HCT116 (cell line): ENCODE measurements around the gene GATA3.

Experiments
- EZH2phosphoT487 ChIP-seq: fragments of 200-600 bp; IDR thresholded peaks from 2 replicates; pipeline ENCODE4 v1.6.1; 2018; ENCODE audit warnings: antibody characterized with exemption, borderline replicate concordance
- SIN3A ChIP-seq: IDR thresholded peaks from 2 replicates; pipeline ENCODE4 v1.6.1; 2012; ENCODE audit warnings: low read depth
- YY1 ChIP-seq: IDR thresholded peaks from 2 replicates; pipeline ENCODE4 v1.6.1; 2011; ENCODE audit warnings: low read length, low read depth, moderate library complexity, mild to moderate bottlenecking; ENCODE audit not compliant: insufficient replicate concordance; ENCODE audit errors: extremely low read depth
- TF ChIP-seq, protein P1 (sequence below), 3 experiments: fragments of 200-600 bp in 1 of 3; sonication (generic) in 1 of 3; IDR thresholded peaks in 2 of 3; conservative IDR thresholded peaks in 1 of 3; 2 replicates each; pipeline ENCODE4 v1.5.1; 2012 to 2017; ENCODE audit warnings: low read depth in 2 of 3, low read length in 2 of 3, antibody characterized with exemption in 1 of 3, borderline replicate concordance in 1 of 3, control low read depth in 1 of 3, mild to moderate bottlenecking in 1 of 3, mixed read lengths in 1 of 3, mixed run types in 1 of 3, moderate library complexity in 1 of 3; ENCODE audit not compliant: insufficient read depth in 1 of 3

DNA sequence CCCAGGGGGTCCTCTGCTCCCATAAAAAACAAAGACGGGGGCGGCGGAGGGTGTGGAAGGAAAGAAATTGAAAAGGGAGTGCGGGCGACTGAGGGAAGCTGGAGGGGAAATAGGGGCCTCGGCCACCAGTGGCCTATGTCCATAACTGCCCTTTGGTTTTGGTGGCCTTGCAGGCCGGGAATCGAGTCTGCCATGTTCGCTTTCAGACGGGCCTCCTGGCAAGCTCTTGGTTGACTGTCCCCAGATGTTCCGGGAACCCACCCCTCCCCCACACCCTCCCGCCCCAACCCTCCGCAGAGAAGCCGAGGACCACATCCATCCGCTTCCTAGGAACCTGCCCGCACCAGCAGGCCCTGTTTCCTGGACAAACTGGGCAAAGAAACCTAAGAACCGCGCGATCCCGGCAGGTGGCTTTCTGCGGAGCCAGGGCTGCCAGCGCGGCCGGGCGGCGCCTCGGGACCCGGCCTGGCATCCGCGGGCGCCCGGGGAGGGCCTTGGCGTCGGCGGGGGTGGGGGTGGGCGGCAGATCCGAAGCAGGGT, 20.0 kb upstream of the GATA3 start:
- TF ChIP-seq YY1: no peak
- TF ChIP-seq, protein P1, sequence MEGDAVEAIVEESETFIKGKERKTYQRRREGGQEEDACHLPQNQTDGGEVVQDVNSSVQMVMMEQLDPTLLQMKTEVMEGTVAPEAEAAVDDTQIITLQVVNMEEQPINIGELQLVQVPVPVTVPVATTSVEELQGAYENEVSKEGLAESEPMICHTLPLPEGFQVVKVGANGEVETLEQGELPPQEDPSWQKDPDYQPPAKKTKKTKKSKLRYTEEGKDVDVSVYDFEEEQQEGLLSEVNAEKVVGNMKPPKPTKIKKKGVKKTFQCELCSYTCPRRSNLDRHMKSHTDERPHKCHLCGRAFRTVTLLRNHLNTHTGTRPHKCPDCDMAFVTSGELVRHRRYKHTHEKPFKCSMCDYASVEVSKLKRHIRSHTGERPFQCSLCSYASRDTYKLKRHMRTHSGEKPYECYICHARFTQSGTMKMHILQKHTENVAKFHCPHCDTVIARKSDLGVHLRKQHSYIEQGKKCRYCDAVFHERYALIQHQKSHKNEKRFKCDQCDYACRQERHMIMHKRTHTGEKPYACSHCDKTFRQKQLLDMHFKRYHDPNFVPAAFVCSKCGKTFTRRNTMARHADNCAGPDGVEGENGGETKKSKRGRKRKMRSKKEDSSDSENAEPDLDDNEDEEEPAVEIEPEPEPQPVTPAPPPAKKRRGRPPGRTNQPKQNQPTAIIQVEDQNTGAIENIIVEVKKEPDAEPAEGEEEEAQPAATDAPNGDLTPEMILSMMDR (IDR thresholded peaks at IDR 0.05 in 2 of 3, conservative IDR thresholded peaks at IDR 0.05 in 1 of 3; ENCODE audit: borderline replicate concordance in 1 of 3, insufficient read depth in 1 of 3, low read depth in 2 of 3, low read length in 2 of 3): no peak
- TF ChIP-seq SIN3A: no peak
- no peak for TF ChIP-seq EZH2phosphoT487
